Stimulated activated CD4-positive, alpha-beta T cell treated with anti-CD3 and anti-CD28 coated beads, Interleukin-12 subunit alpha, Interleukin-12 subunit beta, amount 100 ng/mL, for 24 hours (primary cell): ENCODE data around the gene EXOC3L1.

ENCODE experiments used
- DNase-seq, 2 experiments: peaks; one replicate each; pipeline ENCODE4 v3.0.0-alpha.2; 2020; ENCODE audit warnings: low read depth in 2 of 2

The EXOC3L1 gene

GRCh38 chr16:67180166-67180565, 9.8 kb downstream of the EXOC3L1 start:
- no peak for DNase-seq

- DNase-seq = no peak
Observed at GRCh38 chr16:67179421-67180080, 10.4 kb downstream of the EXOC3L1 start.

GRCh38 chr16:67177743-67178699, 11.9 kb downstream of the EXOC3L1 start:
- no peak for DNase-seq

GRCh38 chr16:67176662-67177061, 13.3 kb downstream of the EXOC3L1 start:
- no peak for DNase-seq

GRCh38 chr16:67174706-67175231, 15.2 kb downstream of the EXOC3L1 start:
- no peak for DNase-seq

- DNase-seq = no peak
Observed at GRCh38 chr16:67173808-67174705, 15.9 kb downstream of the EXOC3L1 start.

- DNase-seq = no peak
Observed at GRCh38 chr16:67173323-67173722, 16.6 kb downstream of the EXOC3L1 start.

GRCh38 chr16:67170949-67171649, 18.8 kb downstream of the EXOC3L1 start:
- no peak for DNase-seq

- DNase-seq = no peak
Observed at GRCh38 chr16:67170168-67170948, 19.6 kb downstream of the EXOC3L1 start, which contains the start of gene NOL3. Gene NOL3 (plus strand): TSS chr16:67170538.

GRCh38 chr16:67169642-67170167, 20.2 kb downstream of the EXOC3L1 start:
- no peak for DNase-seq

- DNase-seq = no peak
Observed at GRCh38 chr16:67169011-67169451, 20.9 kb downstream of the EXOC3L1 start.

GRCh38 chr16:67167588-67167987, 22.3 kb downstream of the EXOC3L1 start:
- DNase-seq = no peak

- DNase-seq = no peak
Observed at GRCh38 chr16:67166598-67167168, 23.3 kb downstream of the EXOC3L1 start.

- DNase-seq = no peak
Observed at GRCh38 chr16:67166110-67166547, 23.8 kb downstream of the EXOC3L1 start.

- DNase-seq = no peak
Observed at GRCh38 chr16:67165121-67166078, 24.5 kb downstream of the EXOC3L1 start.

GRCh38 chr16:67164599-67165061, 25.3 kb downstream of the EXOC3L1 start, which contains the start of gene HSF4:
Gene HSF4 (plus strand): TSS chr16:67164745. CDS start chr16:67164812, 67 bp downstream.
- DNase-seq = no peak

- DNase-seq = no peak
Observed at GRCh38 chr16:67163999-67164558, 25.9 kb downstream of the EXOC3L1 start.
